Measurements from ENCODE around the gene PACRG.

The PACRG gene

GRCh38 chr6:163241683-163242082 lies 513.9 kb downstream of the PACRG start:
- DNase-seq (ENCODE audit: low read depth in 3 of 3), result no peak

- DNase-seq (ENCODE audit: low read depth in 3 of 3), result no peak
These were observed 515.3 kb downstream of the PACRG start for GRCh38 chr6:163243083-163243482.

- no peak for DNase-seq (ENCODE audit: low read depth in 3 of 3)
These were observed 516.2 kb downstream of the PACRG start for GRCh38 chr6:163243692-163244589.

- DNase-seq (ENCODE audit: low read depth in 3 of 3), result no peak
These were observed 520.3 kb downstream of the PACRG start for GRCh38 chr6:163248051-163248450.

GRCh38 chr6:163249651-163250101 lies 521.9 kb downstream of the PACRG start:
- DNase-seq (ENCODE audit: low read depth in 3 of 3), result no peak

GRCh38 chr6:163250116-163250515 lies 522.3 kb downstream of the PACRG start:
- no peak for DNase-seq (ENCODE audit: low read depth in 3 of 3)

GRCh38 chr6:163252061-163252591 lies 524.4 kb downstream of the PACRG start:
- no peak for DNase-seq (ENCODE audit: low read depth in 3 of 3)

GRCh38 chr6:163253556-163254213 lies 525.9 kb downstream of the PACRG start:
- no peak for DNase-seq (ENCODE audit: low read depth in 3 of 3)

GRCh38 chr6:163254341-163254835 lies 526.6 kb downstream of the PACRG start:
- DNase-seq (ENCODE audit: low read depth in 3 of 3), result no peak

- DNase-seq (ENCODE audit: low read depth in 3 of 3), result no peak
These were observed 527.5 kb downstream of the PACRG start for GRCh38 chr6:163255265-163255664.

- no peak for DNase-seq (ENCODE audit: low read depth in 3 of 3)
These were observed 531.9 kb downstream of the PACRG start for GRCh38 chr6:163259689-163260088.

GRCh38 chr6:163260111-163260895 lies 532.5 kb downstream of the PACRG start:
- no peak for DNase-seq (ENCODE audit: low read depth in 3 of 3)

- DNase-seq (ENCODE audit: low read depth in 3 of 3), result no peak
These were observed 533.1 kb downstream of the PACRG start for GRCh38 chr6:163260911-163261310.

GRCh38 chr6:163261361-163261760 lies 533.6 kb downstream of the PACRG start:
- DNase-seq (ENCODE audit: low read depth in 3 of 3), result no peak

GRCh38 chr6:163262080-163262479 lies 534.3 kb downstream of the PACRG start:
- DNase-seq (ENCODE audit: low read depth in 3 of 3), result no peak

- no peak for DNase-seq (ENCODE audit: low read depth in 3 of 3)
These were observed 535.4 kb downstream of the PACRG start for GRCh38 chr6:163263196-163263595.

- DNase-seq (ENCODE audit: low read depth in 3 of 3), result no peak
These were observed 536.4 kb downstream of the PACRG start for GRCh38 chr6:163263998-163264661.

GRCh38 chr6:163264662-163265035 lies 536.9 kb downstream of the PACRG start:
- no peak for DNase-seq (ENCODE audit: low read depth in 3 of 3)

- DNase-seq (ENCODE audit: low read depth in 3 of 3), result no peak
These were observed 553.9 kb downstream of the PACRG start for GRCh38 chr6:163281634-163282033.

- no peak for DNase-seq (ENCODE audit: low read depth in 3 of 3)
These were observed 554.9 kb downstream of the PACRG start for GRCh38 chr6:163282672-163283071.

GRCh38 chr6:163284151-163284550 lies 556.4 kb downstream of the PACRG start:
- DNase-seq (ENCODE audit: low read depth in 3 of 3), result no peak

Data from stimulated activated CD4-positive, alpha-beta T cell treated with anti-CD3 and anti-CD28 coated beads, TNF-alpha, amount 100 ng/mL, for 4 hours (primary cell).